ENCODE measurements around the gene ITIH3. TPM values are rescaled to one million over a fixed set of nuclear protein-coding genes. Genes with fewer than 3 reads are reported as not detected.
"Not testable (repeated sequence)": the region's sequence is repeated elsewhere in the genome, so short reads cannot be mapped to it uniquely, and the experiment has no call there.

Gene ITIH3
- total RNA-seq, 1 donor from 2014 or later = 0.59 TPM

- Mint-ChIP-seq H3K4me3 (ENCODE audit: unreplicated experiment) (no peak overlapping the region), H3K36me3 (ENCODE audit: unreplicated experiment) (no peaks in the 10 kb centered on the region), H3K27me3 (ENCODE audit: unreplicated experiment) (no peaks in the 10 kb centered on the region), H3K27ac (ENCODE audit: unreplicated experiment) (no peak overlapping the region), H3K9me3 (ENCODE audit: unreplicated experiment) (no peaks in the 10 kb centered on the region), H3K4me1 (ENCODE audit: unreplicated experiment) (peaks cover 16% of the 10 kb centered on the region)
- DNase-seq (ENCODE audit: extremely low spot score, unreplicated experiment) = peak; percentile 57
- no peak for TF ChIP-seq CTCF (IDR thresholded peaks at IDR 0.05)
Measured at GRCh38 chr3:52773361-52774065, 21.1 kb upstream of the ITIH3 start.

DNA sequence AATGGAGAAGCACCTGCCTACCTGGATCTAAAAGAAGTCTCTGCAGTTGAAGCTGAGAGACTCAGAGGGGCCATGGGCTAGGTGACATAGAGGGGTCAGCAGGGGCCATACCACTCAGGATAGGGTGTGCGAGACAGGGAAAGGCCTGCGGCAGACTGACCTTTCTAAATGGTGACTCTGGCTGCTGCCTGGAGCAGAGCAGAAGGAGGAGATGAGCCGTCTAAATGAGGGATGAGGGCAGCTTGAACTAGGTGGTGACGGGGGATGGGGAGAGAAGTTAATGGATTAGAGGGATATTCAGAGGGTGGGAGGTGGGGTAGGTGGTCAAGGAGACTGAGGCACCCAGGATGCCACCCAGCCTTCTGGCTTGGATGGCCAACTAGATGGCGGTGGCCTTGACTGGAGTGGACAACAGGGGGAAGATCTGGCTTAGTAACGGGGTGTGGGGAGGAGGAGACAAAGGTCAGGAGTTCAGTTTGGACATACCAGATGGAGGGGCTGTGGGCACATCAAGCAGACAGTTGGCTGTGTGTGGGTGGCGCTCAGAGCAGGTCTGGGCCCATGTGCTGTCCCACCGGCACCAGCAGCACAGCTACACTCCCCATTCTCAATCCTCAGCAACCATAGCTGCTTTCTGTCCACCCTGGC is 20.4 kb upstream of the ITIH3 start:
- TF ChIP-seq CTCF (IDR thresholded peaks at IDR 0.05) = no peak
- Mint-ChIP-seq H3K9me3 (ENCODE audit: unreplicated experiment) (no peaks in the 10 kb centered on the region), H3K4me1 (ENCODE audit: unreplicated experiment) (peaks cover 15% of the 10 kb centered on the region), H3K4me3 (ENCODE audit: unreplicated experiment) (no peak overlapping the region), H3K27ac (ENCODE audit: unreplicated experiment) (no peak overlapping the region), H3K36me3 (ENCODE audit: unreplicated experiment) (no peaks in the 10 kb centered on the region), H3K27me3 (ENCODE audit: unreplicated experiment) (no peaks in the 10 kb centered on the region)
- DNase-seq (ENCODE audit: extremely low spot score, unreplicated experiment) = peak; percentile 48

DNA sequence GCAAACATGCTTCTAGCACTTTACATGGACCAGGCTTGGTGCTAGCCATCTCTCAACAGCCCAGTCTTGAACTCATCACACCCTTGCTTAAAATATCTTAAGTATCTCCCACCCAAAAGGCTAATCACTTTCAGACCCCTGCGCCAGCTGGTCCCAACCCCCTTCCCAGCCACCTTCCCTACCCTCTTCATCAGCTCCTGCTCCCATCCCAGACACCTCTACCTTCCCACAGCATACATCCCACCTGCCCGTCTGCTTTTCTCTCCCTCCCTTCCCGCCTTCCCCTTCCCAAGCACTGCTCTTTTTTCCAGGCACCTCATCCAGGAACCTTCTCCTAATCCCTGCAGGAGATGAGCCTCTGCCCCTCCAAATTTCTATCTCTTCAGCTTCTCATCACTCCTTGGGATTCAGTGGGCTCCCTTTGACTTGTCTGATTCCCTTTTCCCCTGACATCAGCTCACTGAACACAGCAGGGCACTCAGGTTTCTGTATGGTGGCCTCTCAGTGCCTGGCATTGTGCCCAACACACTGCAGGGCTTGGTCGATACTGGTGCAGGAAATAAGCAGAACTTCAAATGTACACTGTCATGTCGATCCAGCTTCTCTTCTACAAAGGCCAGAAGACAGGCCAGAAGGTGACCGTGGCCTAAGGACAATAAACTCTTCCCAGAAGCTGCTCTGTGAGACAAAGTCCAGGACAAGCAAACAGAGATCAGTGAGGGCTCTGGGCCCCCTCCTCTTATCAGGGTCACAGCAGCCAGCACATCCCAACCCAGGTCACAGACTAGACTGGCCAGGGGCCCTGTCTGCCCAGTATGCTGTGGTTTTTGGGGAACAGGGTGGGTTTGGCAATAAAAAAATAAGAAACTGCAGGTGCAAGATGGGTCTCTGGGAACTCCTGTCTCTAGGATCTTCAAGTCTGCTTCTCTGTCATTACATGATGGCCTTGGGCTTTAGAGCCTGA is 19.4 kb upstream of the ITIH3 start:
- no peaks in the 10 kb centered on the region for H3K36me3 Mint-ChIP-seq (ENCODE audit: unreplicated experiment)
- DNase-seq (ENCODE audit: extremely low spot score, unreplicated experiment) = peak; percentile 79
- H3K9me3 Mint-ChIP-seq (ENCODE audit: unreplicated experiment) = no peaks in the 10 kb centered on the region
- H3K27ac Mint-ChIP-seq (ENCODE audit: unreplicated experiment) = no peak overlapping the region
- H3K4me1 Mint-ChIP-seq (ENCODE audit: unreplicated experiment) = peaks cover 6% of the 10 kb centered on the region
- no peak for TF ChIP-seq CTCF (IDR thresholded peaks at IDR 0.05)
- no peak overlapping the region for H3K4me3 Mint-ChIP-seq (ENCODE audit: unreplicated experiment)
- H3K27me3 Mint-ChIP-seq (ENCODE audit: unreplicated experiment) = no peaks in the 10 kb centered on the region

DNA sequence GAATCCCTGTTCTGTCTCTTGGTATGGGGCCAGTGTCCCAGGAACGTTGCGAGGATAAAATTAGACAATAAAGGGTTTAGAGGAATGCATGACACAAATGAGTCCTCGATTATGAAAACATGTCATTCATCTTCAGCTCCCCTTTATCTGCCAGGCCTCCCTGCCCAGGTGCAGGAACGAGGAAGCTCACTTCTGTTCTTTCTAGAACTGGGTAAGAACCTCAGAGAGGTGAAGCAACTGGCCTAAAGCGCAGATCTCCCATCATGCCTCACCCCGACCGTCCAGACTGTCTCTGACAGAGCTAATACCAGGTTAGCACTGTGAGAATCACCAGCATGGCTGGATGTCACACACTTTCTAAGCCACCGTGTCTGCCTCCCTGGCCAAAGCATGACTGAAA is 18.7 kb upstream of the ITIH3 start:
- no peaks in the 10 kb centered on the region for H3K9me3 Mint-ChIP-seq (ENCODE audit: unreplicated experiment)
- TF ChIP-seq CTCF (IDR thresholded peaks at IDR 0.05) = no peak
- H3K27me3 Mint-ChIP-seq (ENCODE audit: unreplicated experiment) = no peaks in the 10 kb centered on the region
- no peak overlapping the region for H3K4me3 Mint-ChIP-seq (ENCODE audit: unreplicated experiment)
- H3K4me1 Mint-ChIP-seq (ENCODE audit: unreplicated experiment) = peaks cover 6% of the 10 kb centered on the region
- H3K36me3 Mint-ChIP-seq (ENCODE audit: unreplicated experiment) = no peaks in the 10 kb centered on the region
- DNase-seq (ENCODE audit: extremely low spot score, unreplicated experiment) = no peak
- H3K27ac Mint-ChIP-seq (ENCODE audit: unreplicated experiment) = no peak overlapping the region

GRCh38 chr3:52776486-52776885 is 18.1 kb upstream of the ITIH3 start:
- peak; percentile 57 for DNase-seq (ENCODE audit: extremely low spot score, unreplicated experiment)
- H3K27ac Mint-ChIP-seq (ENCODE audit: unreplicated experiment); H3K36me3 Mint-ChIP-seq (ENCODE audit: unreplicated experiment); H3K4me3 Mint-ChIP-seq (ENCODE audit: unreplicated experiment); H3K9me3 Mint-ChIP-seq (ENCODE audit: unreplicated experiment); H3K27me3 Mint-ChIP-seq (ENCODE audit: unreplicated experiment); H3K4me1 Mint-ChIP-seq (ENCODE audit: unreplicated experiment): not testable (repeated sequence)

Data from osteocyte (in vitro differentiated cells).